HUES6 (cell line): ENCODE data around the gene TTC19.
A peak's percentile ranks its signal among the peaks of the same experiment; 100 is the strongest.
"Not testable (repeated sequence)": the region's sequence is repeated elsewhere in the genome, so short reads cannot be mapped to it uniquely, and the experiment has no call there.

Experiments
- H3K27ac ChIP-seq: 2 replicates; pipeline ENCODE4 v1.7.0; 2013; ENCODE audit warnings: low read depth, mild to moderate bottlenecking, low read length, inconsistent platforms
- H3K27me3 ChIP-seq: 2 replicates; pipeline ENCODE4 v1.6.1; 2013; ENCODE audit warnings: low read length; ENCODE audit not compliant: control insufficient read depth, insufficient read depth
- H3K36me3 ChIP-seq: 2 replicates; pipeline ENCODE4 v1.6.1; 2013; ENCODE audit warnings: low read length; ENCODE audit not compliant: control insufficient read depth, insufficient read depth
- H3K4me1 ChIP-seq: 2 replicates; pipeline ENCODE4 v1.6.1; 2013; ENCODE audit warnings: low read length; ENCODE audit not compliant: control insufficient read depth, insufficient read depth
- H3K4me3 ChIP-seq: 2 replicates; pipeline ENCODE4 v1.5.1; 2013; ENCODE audit warnings: low read depth, low read length
- H3K9ac ChIP-seq: one replicate; pipeline ENCODE4 v1.6.1; 2013; ENCODE audit warnings: mild to moderate bottlenecking, low read length
- H3K9me3 ChIP-seq: 2 replicates; pipeline ENCODE4 v1.6.1; 2013; ENCODE audit warnings: low read depth, low read length; ENCODE audit not compliant: control insufficient read depth, insufficient read depth

TTC19 gene

GRCh38 chr17:16036261-16036660, 36.6 kb downstream of the TTC19 start:
- peaks cover 94% of the 10 kb centered on the region for H3K36me3 ChIP-seq
- no peak overlapping the region for H3K27ac ChIP-seq
- H3K9ac ChIP-seq = no peak overlapping the region
- no peaks in the 10 kb centered on the region for H3K27me3 ChIP-seq
- no peaks in the 10 kb centered on the region for H3K9me3 ChIP-seq
- no peak overlapping the region for H3K4me3 ChIP-seq
- no peaks in the 10 kb centered on the region; the same call in 1 of the 2 replicates for H3K4me1 ChIP-seq

- H3K4me3 ChIP-seq = no peak overlapping the region
- peak overlapping the region; percentile 0; the same call in 1 of the 2 replicates for H3K27ac ChIP-seq
- no peak overlapping the region for H3K9ac ChIP-seq
- H3K9me3 ChIP-seq = no peaks in the 10 kb centered on the region
- H3K36me3 ChIP-seq = peaks cover 90% of the 10 kb centered on the region
- H3K27me3 ChIP-seq = no peaks in the 10 kb centered on the region
- H3K4me1 ChIP-seq = no peaks in the 10 kb centered on the region; the same call in 1 of the 2 replicates
Observed at GRCh38 chr17:16037636-16038035, 38.0 kb downstream of the TTC19 start.

- peaks cover 10% of the 10 kb centered on the region for H3K4me1 ChIP-seq
- peaks cover 80% of the 10 kb centered on the region for H3K36me3 ChIP-seq
- H3K27me3 ChIP-seq = no peaks in the 10 kb centered on the region
- H3K27ac ChIP-seq = no peak overlapping the region
- H3K9me3 ChIP-seq = no peaks in the 10 kb centered on the region
- H3K4me3 ChIP-seq = no peak overlapping the region
- H3K9ac ChIP-seq = no peak overlapping the region
Observed at GRCh38 chr17:16040710-16041251, 41.2 kb downstream of the TTC19 start.

GRCh38 chr17:16044487-16044886, 44.9 kb downstream of the TTC19 start:
- H3K9ac ChIP-seq = no peak overlapping the region
- H3K4me1 ChIP-seq = peaks cover 10% of the 10 kb centered on the region
- H3K4me3 ChIP-seq = no peak overlapping the region
- peaks cover 76% of the 10 kb centered on the region for H3K36me3 ChIP-seq
- H3K9me3 ChIP-seq = no peaks in the 10 kb centered on the region
- H3K27me3 ChIP-seq = no peaks in the 10 kb centered on the region
- H3K27ac ChIP-seq = no peak overlapping the region

- Histone ChIP-seq H3K9ac (no peak overlapping the region), H3K4me3 (no peak overlapping the region), H3K27ac (no peak overlapping the region), H3K27me3 (no peaks in the 10 kb centered on the region), H3K9me3 (no peaks in the 10 kb centered on the region), H3K4me1 (peaks cover 10% of the 10 kb centered on the region), H3K36me3 (peaks cover 67% of the 10 kb centered on the region)
Observed at GRCh38 chr17:16046966-16047365, 47.3 kb downstream of the TTC19 start.

GRCh38 chr17:16048811-16049449, 49.3 kb downstream of the TTC19 start:
- no peak overlapping the region for H3K4me3 ChIP-seq
- no peaks in the 10 kb centered on the region for H3K27me3 ChIP-seq
- H3K36me3 ChIP-seq = peaks cover 56% of the 10 kb centered on the region
- no peak overlapping the region for H3K27ac ChIP-seq
- H3K9me3 ChIP-seq = no peaks in the 10 kb centered on the region
- no peak overlapping the region for H3K9ac ChIP-seq
- peaks cover 10% of the 10 kb centered on the region for H3K4me1 ChIP-seq

- Histone ChIP-seq H3K27ac (no peak overlapping the region), H3K4me1 (no peaks in the 10 kb centered on the region), H3K9ac (no peak overlapping the region), H3K9me3 (no peaks in the 10 kb centered on the region), H3K27me3 (no peaks in the 10 kb centered on the region), H3K36me3 (peaks cover 54% of the 10 kb centered on the region), H3K4me3 (no peak overlapping the region)
Observed at GRCh38 chr17:16050844-16051243, 51.2 kb downstream of the TTC19 start.

- H3K27ac ChIP-seq = no peak overlapping the region
- no peaks in the 10 kb centered on the region for H3K4me1 ChIP-seq
- no peak overlapping the region for H3K9ac ChIP-seq
- H3K4me3 ChIP-seq = no peak overlapping the region
- peaks cover 54% of the 10 kb centered on the region for H3K36me3 ChIP-seq
- no peaks in the 10 kb centered on the region for H3K27me3 ChIP-seq
- H3K9me3 ChIP-seq = no peaks in the 10 kb centered on the region
Observed at GRCh38 chr17:16052486-16052885, 52.9 kb downstream of the TTC19 start.

GRCh38 chr17:16055139-16055538, 55.5 kb downstream of the TTC19 start:
- not testable (repeated sequence) for H3K9me3 ChIP-seq, H3K4me3 ChIP-seq, H3K9ac ChIP-seq, H3K27ac ChIP-seq, H3K27me3 ChIP-seq, H3K4me1 ChIP-seq
- peaks cover 61% of the 10 kb centered on the region for H3K36me3 ChIP-seq

GRCh38 chr17:16061631-16062030, 62.0 kb downstream of the TTC19 start:
- peaks cover 93% of the 10 kb centered on the region for H3K36me3 ChIP-seq
- H3K27ac ChIP-seq = no peak overlapping the region
- H3K4me1 ChIP-seq = no peaks in the 10 kb centered on the region
- no peaks in the 10 kb centered on the region for H3K9me3 ChIP-seq
- no peak overlapping the region for H3K4me3 ChIP-seq
- H3K9ac ChIP-seq = no peak overlapping the region
- H3K27me3 ChIP-seq = no peaks in the 10 kb centered on the region

- Histone ChIP-seq H3K4me3 (no peak overlapping the region), H3K9me3 (no peaks in the 10 kb centered on the region), H3K27ac (no peak overlapping the region), H3K27me3 (no peaks in the 10 kb centered on the region), H3K9ac (no peak overlapping the region), H3K4me1 (no peaks in the 10 kb centered on the region), H3K36me3 (peaks cover 96% of the 10 kb centered on the region)
Observed at GRCh38 chr17:16066125-16066524, 66.5 kb downstream of the TTC19 start.
